Activated CD4-positive, alpha-beta T cell treated with anti-CD3 and anti-CD28 coated beads for 24 hours (primary cell): ENCODE measurements around the gene AGPAT4.
"Not testable (repeated sequence)": the region's sequence is repeated elsewhere in the genome, so short reads cannot be mapped to it uniquely, and the experiment has no call there.

ENCODE experiments used
- DNase-seq, 2 donors: peaks; one replicate each; pipeline ENCODE4 v3.0.0-alpha.2; 2020; ENCODE audit warnings: low read depth in 2 of 2

AGPAT4 gene, protein sequence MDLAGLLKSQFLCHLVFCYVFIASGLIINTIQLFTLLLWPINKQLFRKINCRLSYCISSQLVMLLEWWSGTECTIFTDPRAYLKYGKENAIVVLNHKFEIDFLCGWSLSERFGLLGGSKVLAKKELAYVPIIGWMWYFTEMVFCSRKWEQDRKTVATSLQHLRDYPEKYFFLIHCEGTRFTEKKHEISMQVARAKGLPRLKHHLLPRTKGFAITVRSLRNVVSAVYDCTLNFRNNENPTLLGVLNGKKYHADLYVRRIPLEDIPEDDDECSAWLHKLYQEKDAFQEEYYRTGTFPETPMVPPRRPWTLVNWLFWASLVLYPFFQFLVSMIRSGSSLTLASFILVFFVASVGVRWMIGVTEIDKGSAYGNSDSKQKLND

DNA sequence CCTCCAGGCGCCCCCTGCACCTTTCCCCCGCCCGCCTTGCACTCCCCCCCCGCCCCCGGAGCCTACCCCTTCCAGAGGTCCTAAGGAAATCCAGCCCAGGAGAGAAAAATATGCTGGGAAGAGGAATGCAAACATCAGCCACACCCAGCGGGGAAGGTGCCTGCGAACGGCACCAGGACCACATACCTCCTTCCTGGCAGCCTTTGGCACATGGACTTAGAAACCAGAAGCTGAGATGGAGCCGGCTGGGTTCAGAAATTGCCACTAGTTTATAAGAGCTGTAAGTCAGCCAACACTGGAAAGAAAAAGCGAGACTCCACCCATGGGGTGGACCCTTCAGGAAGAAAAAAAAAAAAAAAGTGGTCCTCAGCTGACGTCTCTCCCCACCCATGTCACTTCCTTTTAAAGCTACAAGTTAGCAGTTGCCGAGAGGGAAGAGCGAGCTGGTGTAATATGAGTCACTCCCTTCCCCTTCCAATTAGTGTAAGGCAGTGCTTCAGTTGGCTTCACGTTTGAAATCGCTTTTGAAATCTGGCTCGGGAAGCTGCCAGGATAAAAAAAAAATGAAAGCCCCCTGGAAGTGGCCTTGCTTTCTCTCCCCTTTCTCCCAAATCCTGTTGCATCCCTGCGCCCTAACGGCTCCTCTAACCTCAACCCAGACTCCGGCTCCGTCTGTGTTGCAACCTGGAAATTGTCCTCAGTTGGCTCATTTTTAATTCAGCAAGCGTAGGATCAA, at the start of gene AGPAT4:
TSS of gene AGPAT4 (minus strand) at position 310 of the 736 bp plus-strand sequence. CDS start 41,848 bp downstream, outside the sequence.
- DNase-seq = peak; percentile 30 to 44

DNA sequence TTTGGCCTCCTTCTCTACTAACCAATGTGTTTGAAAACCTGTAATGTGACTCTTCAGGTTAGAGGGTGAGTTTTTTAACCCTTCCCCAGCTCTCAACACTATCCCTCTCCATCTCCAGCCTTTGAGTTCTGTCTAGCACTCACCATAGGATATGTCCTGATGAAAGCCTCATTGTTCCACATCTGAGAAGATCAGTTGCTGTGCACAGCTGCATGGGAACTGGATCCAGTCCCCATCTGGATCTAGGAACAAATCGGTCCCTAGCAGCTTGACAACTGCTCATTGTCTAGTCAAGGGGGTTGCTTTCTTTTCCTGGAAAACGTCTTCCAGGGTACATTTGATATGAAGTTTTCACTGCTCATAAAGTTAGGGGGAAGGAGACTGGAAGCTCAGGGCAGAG, 45.4 kb upstream of the AGPAT4 start:
- no peak for DNase-seq

DNA sequence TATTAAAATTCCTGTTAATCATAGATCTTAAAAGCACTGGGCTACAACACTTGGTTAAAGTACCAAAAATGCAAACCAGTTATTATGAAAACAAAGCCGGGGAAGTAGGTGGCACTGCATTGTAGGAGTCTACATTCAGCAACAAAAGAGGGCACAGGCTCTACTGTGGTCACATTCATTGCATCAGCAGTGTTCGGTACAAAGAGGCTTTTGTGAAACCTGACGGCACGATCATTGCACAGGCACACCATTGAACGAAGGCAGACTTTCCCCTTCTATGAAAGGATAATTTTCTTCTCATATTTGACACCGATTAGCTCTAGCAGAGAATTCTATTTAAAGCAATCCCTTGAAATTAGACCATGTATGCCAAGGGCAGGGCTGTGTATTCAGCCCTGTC, 44.6 kb upstream of the AGPAT4 start:
- DNase-seq = no peak

DNA sequence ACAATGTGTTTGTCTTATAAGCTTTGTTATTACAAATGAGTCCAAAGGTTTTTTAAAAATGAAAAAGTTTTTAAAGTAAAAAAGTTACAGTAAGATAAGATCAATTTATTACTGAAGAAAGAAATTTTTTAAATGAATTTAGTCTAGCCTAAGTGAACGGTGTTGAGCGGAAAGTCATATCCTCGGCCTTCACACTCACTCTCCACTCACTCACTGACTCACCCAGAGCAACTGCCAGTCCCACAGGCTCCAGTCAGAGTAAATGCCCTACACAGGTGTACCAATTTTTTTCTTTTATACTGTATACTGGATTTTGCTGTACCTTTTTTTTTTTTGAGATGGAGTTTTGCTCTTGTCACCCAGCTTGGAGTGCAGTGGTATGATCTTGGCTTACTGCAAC, 42.7 kb upstream of the AGPAT4 start:
- no peak for DNase-seq

DNA sequence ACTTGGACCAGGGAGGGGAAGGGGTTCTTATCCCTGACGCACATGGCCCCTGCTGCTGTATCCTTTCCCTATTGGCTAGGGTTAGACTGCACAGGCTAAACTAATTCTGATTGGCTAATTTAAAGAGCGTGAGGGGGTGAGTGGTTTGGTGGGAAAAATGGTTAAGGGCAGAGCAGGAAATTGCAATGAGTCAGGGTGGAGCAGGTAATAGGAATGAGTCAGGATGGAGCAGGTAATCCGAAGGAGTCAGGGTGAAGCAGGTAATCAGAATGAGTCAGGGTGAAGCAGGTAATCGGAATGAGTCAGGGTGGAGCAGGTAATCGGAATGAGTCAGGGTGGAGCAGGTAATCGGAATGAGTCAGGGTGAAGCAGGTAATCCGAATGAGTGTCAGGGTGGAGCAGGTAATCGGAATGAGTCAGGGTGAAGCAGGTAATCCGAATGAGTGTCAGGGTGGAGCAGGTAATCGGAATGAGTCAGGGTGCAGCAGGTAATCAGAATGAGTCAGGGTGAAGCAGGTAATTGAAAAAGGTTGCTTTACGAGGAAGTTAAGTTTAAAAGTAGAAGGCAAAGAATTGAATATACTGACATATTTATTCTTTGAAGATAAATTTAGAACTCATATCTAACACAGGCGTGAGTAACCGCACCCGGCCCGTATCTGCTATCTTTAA, 41.5 kb upstream of the AGPAT4 start:
- DNase-seq = not testable (repeated sequence)

DNA sequence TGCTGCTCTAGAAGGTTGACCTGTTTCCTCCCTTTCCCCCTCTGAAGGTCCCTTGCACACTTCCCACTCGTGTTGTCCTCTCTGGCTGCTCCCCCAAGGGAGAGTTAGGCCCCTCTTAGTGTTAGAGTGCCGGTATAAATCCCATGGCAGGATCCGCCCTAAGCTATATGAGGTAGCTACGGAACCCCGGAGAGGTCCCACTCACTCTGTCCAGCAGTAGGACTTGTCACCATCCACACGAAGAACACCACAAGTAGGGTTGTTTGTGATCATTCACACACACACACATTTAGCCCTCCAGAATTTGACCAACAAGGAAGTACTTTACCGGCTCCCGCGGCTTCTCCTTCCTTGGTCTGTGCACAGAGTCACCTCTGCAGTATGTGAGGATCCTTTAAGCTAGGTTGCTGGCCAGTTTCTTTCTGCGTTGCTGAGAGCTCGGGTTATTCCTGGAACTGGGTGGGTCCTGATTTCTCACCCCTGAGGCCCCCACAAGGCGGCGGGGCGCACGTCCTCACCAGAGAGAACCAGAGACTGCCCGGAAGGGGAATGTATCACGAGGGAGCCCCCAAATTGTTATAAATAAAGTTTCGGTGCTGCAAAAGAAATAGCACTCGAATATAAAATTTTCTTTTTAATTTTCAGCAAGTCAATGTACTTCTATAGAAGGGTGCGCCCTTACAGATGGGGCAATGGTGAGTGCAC, 40.8 kb upstream of the AGPAT4 start:
- not testable (repeated sequence) for DNase-seq

DNA sequence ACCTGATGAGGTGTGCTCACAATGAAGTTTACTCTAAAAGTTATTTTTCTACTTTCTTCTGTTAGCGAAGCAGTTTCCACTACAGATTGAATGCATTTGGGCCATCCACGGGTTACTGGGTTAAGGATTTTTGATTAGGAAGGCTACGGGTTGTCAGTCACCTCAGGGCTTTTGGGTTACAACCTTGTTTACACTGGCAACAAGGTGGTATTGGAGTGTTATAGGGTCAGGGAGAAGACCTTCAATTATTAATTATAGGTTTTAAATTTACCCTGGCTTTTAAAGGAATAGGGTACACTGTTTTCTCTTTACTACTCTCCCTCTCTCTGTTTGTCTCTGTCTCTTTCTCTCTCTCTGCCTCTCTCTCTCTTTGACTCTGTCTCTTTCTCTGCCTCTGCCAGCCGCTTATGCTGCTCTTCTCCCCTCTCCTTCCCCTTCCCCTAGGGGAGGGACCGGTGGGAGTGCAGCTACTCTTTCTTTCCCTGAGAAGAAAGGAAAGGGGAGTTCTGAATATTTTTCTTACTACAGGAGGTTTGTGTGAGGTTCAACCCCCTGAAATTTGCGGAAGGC, 40.2 kb upstream of the AGPAT4 start:
- no peak for DNase-seq

DNA sequence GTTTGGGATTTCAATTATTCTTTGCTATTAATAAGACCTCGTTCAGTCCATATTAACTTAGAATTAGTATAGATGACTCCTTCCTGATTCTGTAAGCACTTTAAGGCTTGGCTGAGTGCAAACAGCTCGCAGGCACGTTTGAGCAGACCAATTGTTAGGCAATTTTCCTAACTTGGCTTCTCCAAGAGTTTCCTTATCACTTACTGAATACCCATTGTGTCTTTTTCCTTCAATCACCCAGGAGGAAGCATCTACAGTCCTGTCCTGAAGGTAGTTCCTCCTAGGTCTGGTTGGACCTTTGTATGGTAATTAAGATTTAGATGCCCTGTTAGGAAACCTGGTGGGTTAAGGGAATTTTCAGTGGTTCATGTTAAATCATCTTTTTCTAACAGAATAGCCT, 39.6 kb upstream of the AGPAT4 start:
- DNase-seq = not testable (repeated sequence)

DNA sequence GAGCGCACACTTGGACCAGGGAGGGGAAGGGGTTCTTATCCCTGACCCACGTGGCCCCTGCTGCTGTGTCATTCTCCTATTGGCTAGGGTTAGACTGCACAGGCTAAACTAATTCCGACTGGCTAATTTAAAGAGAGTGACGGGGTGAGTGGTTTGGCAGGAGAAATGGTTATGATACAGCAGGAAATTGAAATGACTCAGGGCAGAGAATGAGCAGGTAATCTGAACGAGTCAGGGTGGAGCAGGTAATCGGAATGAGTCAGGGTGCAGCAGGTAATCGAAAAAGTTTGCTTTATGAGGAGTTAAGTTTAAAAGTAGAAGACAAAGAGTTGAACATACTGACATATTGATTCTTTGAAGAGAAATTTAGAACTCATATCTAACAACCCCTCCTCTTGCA, 35.9 kb upstream of the AGPAT4 start:
- DNase-seq = not testable (repeated sequence)

DNA sequence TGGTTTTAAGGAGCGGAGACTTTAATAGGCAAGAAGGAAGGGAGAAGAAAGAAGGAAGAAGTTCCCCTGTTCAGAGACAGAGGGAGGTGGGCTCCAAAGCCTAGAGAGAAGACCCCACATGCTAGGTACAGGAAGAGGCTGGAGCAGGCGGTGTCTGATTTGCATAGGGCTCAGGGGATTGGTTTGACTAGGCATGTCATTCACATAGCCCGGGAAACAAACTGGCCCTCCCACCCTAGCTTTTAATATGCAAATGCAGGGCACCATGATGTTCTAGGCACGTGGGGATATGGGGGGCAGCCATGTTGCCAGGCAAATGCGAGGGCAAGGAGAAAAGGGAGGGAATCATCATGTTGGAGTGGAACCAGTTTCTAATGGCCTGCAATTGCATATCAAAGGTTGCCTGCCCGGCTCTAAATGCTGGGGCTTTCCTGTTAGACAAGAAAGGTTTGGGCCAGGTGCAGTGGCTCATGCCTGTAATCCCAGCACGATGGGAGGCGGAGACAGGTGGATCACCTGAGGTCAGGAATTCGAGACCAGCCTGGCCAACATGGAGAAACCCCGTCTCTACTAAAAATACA, 34.3 kb upstream of the AGPAT4 start:
- DNase-seq = no peak

DNA sequence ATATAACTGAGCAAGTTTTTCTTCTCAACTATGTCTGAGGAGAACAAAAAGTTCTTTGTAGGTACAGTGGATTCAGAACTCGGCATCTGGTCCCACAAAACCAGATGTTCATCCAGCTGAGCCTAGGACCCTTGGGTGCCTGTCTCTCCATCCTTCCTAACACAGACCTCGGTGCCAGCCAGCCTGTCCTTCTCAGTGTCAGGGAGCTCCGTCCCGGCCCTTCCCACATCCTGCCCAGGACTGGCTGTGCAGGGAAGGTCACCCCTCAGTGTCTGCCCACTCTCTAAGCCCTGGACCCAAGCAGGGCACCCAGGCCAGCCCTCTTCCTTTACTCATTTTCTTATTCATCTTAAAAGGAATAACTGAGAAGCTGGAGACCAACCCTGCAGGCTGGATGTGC, 32.0 kb upstream of the AGPAT4 start:
- no peak for DNase-seq

DNA sequence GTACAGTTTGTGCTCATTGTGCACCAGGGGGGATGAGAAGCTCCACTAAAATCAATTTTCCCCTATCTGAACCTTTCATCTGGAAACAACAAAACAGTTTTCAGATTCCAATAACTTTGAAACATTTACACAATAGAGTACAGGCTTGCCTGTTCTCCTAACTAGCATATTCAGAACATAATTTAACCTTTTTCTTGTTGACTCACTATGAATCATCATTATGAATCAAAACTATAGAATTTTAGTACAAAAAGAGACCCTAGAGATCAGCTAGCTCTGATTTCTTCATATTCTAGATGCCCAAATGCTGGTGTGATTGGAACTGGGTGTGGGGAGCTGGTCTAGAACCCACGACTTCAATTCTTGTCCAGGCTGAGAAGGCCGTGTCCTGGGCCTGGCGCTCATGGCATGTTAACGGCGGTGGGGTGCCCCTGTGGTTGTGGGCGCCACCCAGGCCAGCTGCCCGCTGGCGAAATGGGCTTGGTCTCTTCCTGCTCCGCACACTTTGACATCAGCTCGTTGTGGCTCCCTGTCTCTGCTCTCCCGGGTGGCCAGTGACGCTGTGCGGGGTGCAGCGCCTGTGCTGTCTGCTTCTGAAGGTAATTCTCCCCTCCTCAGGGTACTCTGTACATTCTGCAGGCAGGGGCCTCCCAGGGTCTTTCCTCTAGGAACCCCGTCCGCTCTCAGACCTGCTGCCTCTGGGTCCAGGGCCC, 29.9 kb upstream of the AGPAT4 start:
- no peak for DNase-seq

DNA sequence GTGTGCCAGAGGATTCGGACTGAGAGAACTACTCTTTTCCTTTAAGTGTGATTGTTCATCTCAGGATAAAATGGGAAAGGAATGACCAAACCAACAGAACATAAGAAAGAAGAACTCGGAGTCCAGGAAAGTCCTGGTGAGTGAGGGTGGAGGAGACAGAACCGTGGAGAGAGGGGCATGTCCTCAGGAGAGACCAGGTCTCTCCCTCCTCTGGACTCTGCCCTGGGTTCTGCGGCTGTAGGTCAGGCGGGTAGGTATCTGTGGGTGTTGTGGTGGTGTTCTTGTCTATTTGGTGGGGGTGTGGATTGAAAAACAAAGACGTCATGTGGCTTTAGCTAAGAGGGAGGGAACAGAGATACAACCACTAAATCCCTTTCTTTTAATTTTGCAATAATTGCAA, 29.1 kb upstream of the AGPAT4 start:
- no peak for DNase-seq

DNA sequence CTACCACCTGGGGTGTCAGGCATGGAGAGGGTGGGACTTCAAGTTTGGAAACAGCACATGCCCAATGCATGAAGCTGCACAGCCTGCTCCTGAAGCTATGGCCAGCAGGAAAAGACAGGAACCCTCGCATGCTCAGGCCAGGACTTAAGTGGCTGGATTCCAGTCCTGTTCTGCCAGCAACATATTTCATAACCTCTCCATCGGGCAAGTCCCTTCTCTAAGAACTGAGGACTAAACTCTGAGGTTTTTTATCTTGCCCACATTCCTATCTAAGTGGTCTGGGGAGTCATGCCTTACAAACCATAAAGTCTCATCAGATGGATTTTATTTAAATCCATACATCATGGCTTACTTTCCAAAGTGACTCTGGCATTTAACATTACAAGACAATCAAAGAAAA, 27.5 kb upstream of the AGPAT4 start:
- DNase-seq = no peak

DNA sequence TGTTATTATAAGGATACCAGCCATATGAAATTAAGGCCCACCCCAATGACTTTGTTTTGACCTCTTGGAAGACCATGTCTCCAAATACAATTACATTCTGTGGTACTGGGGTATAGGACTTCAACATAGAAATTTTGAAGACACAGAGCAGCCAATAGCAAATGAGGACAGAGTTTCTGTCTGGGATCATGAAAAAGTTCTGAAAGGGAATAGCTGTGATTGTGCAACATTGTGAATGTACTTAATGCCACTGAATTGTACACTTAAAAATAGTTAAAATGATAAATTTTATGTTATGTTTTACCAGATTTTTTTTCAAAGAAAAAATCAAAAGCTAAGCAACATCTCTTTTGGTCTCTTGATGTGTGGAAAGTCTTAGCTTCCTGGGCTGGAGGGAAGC, 27.0 kb upstream of the AGPAT4 start:
- DNase-seq = no peak

DNA sequence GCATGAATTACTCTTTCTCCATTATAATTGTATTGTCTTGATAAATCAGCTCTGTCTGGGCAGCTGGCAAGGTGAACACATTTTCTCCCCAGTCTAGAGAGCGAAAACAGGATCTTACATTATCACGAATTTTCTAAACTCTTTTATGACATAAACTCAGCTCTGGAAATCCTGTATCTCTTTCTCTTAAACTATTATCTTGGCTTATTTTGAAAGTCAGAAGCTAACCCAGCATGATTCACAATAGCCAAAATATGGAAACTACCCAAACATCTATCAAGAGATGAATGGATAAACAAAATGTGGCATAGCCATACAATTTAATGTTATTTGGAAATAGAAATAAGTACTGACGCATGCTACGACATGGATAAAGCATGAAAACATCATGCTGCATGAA, 25.9 kb upstream of the AGPAT4 start:
- DNase-seq = no peak

DNA sequence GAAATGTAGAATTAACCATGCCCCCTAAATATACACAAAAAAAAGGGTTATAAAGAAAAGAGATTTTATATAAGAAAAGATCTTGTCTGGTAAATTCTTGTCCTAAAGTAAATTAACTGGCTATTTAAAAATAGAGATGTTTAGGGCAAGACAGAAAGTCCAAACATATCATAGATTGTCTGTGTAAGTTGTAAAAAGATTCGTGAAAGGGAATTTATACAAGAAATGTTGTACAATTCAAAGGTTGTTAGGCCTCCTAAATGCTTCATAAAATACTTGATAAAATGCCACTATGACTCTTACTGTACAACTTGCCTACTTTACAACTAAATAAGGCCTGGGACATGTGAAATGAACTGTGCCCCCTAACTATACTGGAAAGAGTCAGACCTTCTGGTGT, 21.9 kb upstream of the AGPAT4 start:
- DNase-seq = no peak

DNA sequence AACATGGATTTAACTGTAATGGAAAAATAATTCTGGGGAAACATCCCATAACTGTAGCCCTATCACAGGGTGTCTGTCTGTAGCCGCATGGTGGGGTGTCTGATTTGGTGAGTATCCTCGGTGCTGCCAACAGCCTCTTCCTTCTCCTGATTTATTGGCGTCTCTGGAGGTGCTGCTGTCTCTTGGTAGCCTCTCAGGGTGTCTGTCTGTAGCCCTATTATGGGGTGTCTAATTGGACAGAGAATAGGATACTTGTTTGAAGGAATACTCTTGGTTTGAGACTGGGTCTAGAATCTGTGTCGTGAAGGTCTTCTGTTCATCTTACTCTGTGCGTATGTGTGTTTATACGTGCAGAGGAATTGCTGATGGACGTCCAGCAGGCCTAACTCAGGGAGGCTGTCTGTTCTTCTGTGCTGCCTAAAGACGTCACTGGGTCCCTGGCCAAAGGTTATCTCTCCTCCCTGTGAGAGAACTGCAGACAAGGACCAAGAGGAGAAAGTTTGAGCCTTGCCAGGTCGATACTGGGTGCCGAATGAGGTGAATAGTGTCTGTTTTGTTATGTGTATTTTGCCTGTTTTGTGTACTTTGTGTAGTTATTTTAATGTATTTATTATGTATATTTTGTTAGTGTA, 18.9 kb upstream of the AGPAT4 start:
- DNase-seq = no peak

DNA sequence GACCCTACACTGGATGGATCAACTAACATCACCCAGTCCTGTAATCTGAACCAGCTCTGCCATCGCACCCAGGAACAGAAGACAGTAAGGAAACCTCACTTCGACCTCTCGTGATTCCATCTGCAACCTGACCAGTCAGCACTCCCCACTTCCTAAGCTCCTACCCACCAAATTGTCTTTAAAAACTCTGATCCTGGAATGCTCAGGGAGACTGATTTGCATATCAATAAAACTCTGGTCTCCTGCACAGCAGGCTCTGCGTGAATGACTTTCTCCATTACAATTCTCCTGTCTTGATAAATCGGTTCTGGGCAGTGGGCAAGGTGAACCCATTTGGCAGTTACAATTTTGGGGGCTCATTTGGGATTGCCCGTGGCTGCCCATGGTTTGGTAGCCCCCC, 18.3 kb upstream of the AGPAT4 start:
- DNase-seq = no peak

DNA sequence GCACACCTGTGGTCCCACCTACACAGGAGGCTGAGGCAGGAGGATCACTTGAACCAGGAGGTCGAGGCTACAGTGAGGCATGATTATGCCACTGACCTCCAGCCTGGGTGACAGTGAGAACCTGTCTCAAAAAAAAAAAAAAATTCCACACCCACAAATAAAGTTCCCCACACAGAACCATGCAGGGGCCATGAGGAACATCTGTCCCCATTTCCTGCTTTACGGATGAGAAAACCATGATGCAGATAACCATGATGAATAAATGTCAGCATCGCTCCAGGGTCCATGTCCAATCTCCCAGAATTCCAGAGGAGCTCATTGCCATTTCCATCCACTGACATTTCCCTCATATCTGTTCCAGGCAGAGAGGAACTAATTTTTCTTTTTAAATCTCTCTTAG, 16.9 kb upstream of the AGPAT4 start:
- DNase-seq = no peak
